SK-N-MC (cell line): ENCODE measurements around the gene HTRA1.

Experiments
- EZH2 ChIP-seq: fragments of 200-600 bp; sonication (generic); IDR thresholded peaks from one replicate; pipeline ENCODE4 v1.6.1; 2017; ENCODE audit warnings: antibody characterized with exemption
- POLR2AphosphoS5 ChIP-seq: IDR thresholded peaks from 2 replicates; pipeline ENCODE4 v1.6.1; 2012; ENCODE audit warnings: mild to moderate bottlenecking, low read depth, low read length, borderline replicate concordance

GRCh38 chr10:122504610-122504950 is 43.2 kb downstream of the HTRA1 start:
- TF ChIP-seq POLR2AphosphoS5 (no peak), EZH2 (no peak)
